ENCODE results near the gene KMT5B.
"Not testable (repeated sequence)": the region's sequence is repeated elsewhere in the genome, so short reads cannot be mapped to it uniquely, and the experiment has no call there.

Gene KMT5B

GRCh38 chr11:68213135-68213515 is at the start of gene KMT5B:
TSS of gene KMT5B (minus strand) at chr11:68213296. CDS start at chr11:68190076, 23,220 bp downstream.
- Histone ChIP-seq H3K4me3 (peak within 1 kb of the TSS; percentile 68 to 89 (median 78)), H3K27ac (peak within 1 kb of the TSS; percentile 96 to 100 (median 100))

- no peak overlapping the region for H3K27ac ChIP-seq
- no peak overlapping the region for H3K4me3 ChIP-seq
Measured at GRCh38 chr11:68262544-68262827, 49.4 kb upstream of the KMT5B start.

GRCh38 chr11:68261749-68262543 is 48.9 kb upstream of the KMT5B start:
- H3K27ac ChIP-seq: no peak overlapping the region
- H3K4me3 ChIP-seq: no peak overlapping the region

GRCh38 chr11:68261006-68261405 is 47.9 kb upstream of the KMT5B start:
- no peak overlapping the region for H3K27ac ChIP-seq
- H3K4me3 ChIP-seq: no peak overlapping the region

GRCh38 chr11:68260484-68260883 is 47.4 kb upstream of the KMT5B start:
- H3K27ac ChIP-seq: no peak overlapping the region
- no peak overlapping the region for H3K4me3 ChIP-seq

GRCh38 chr11:68259122-68259959 is 46.2 kb upstream of the KMT5B start:
- Histone ChIP-seq H3K4me3 (no peak overlapping the region), H3K27ac (no peak overlapping the region)

- Histone ChIP-seq H3K27ac (peak overlapping the region in 1 of 21 experiments; percentile 10), H3K4me3 (no peak overlapping the region)
Measured at GRCh38 chr11:68258363-68258765, 45.3 kb upstream of the KMT5B start.

- H3K4me3 ChIP-seq: no peak overlapping the region
- peak overlapping the region in 2 of 21 experiments; percentile 8 to 10 for H3K27ac ChIP-seq
Measured at GRCh38 chr11:68257477-68258362, 44.6 kb upstream of the KMT5B start.

- no peak overlapping the region for H3K27ac ChIP-seq
- no peak overlapping the region for H3K4me3 ChIP-seq
Measured at GRCh38 chr11:68256331-68256741, 43.2 kb upstream of the KMT5B start.

- Histone ChIP-seq H3K4me3 (no peak overlapping the region), H3K27ac (no peak overlapping the region)
Measured at GRCh38 chr11:68255526-68255925, 42.4 kb upstream of the KMT5B start.

GRCh38 chr11:68254421-68254820 is 41.3 kb upstream of the KMT5B start:
- Histone ChIP-seq H3K4me3 (no peak overlapping the region), H3K27ac (no peak overlapping the region)

- Histone ChIP-seq H3K27ac (no peak overlapping the region), H3K4me3 (no peak overlapping the region)
Measured at GRCh38 chr11:68251765-68252164, 38.7 kb upstream of the KMT5B start.

GRCh38 chr11:68244912-68245311 is 31.8 kb upstream of the KMT5B start:
- not testable (repeated sequence) for H3K4me3 ChIP-seq, H3K27ac ChIP-seq

- H3K27ac ChIP-seq, H3K4me3 ChIP-seq: not testable (repeated sequence)
Measured at GRCh38 chr11:68243847-68244246, 30.8 kb upstream of the KMT5B start.

- Histone ChIP-seq H3K27ac (no peak overlapping the region), H3K4me3 (no peak overlapping the region)
Measured at GRCh38 chr11:68242616-68243015, 29.5 kb upstream of the KMT5B start.

- Histone ChIP-seq H3K27ac (no peak overlapping the region), H3K4me3 (no peak overlapping the region)
Measured at GRCh38 chr11:68231621-68232020, 18.5 kb upstream of the KMT5B start.

GRCh38 chr11:68229601-68230000 is 16.5 kb upstream of the KMT5B start:
- Histone ChIP-seq H3K4me3 (no peak overlapping the region), H3K27ac (no peak overlapping the region)

- H3K27ac ChIP-seq: no peak overlapping the region
Measured at GRCh38 chr11:68226421-68226820, 13.3 kb upstream of the KMT5B start.

GRCh38 chr11:68224606-68225005 is 11.5 kb upstream of the KMT5B start:
- no peak overlapping the region for H3K27ac ChIP-seq

More at GRCh38 chr11:68226421-68226820, 13.3 kb upstream of the KMT5B start:
- H3K4me3 ChIP-seq: no peak overlapping the region

GRCh38 chr11:68223275-68223674 is 10.2 kb upstream of the KMT5B start:
- Histone ChIP-seq H3K27ac (no peak overlapping the region), H3K4me3 (no peak overlapping the region)

More at GRCh38 chr11:68224606-68225005, 11.5 kb upstream of the KMT5B start:
- no peak overlapping the region for H3K4me3 ChIP-seq

All from skin epidermis (tissue), 12 donors.